ENCODE measurements around the gene NSDHL. TPM values are rescaled to one million over a fixed set of nuclear protein-coding genes. Genes with fewer than 3 reads are reported as not detected.

The NSDHL gene
- total RNA-seq, 1 experiment from 2014 or later: 22.1 TPM

DNA sequence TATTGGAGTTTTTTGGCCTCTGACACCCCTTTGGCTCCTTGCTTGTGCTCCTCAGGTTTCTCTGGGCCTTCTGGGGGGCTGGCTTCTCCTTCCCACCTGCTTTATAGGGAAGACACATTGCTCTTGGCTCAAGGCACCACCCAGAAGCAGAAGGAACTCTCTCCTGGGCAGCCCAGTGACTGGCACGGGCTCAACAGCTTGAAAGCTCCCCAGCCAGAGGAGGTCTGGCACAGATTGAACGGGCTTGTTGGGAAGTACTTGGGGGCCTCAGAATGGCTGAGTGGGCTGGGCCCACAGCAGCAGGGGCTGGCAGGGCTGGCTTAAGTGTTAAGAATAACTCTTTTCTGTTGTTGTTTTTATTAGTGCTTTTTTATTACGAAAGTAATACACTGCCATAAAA is 55.9 kb downstream of the NSDHL start (continued):
- TF ChIP-seq, protein P1, sequence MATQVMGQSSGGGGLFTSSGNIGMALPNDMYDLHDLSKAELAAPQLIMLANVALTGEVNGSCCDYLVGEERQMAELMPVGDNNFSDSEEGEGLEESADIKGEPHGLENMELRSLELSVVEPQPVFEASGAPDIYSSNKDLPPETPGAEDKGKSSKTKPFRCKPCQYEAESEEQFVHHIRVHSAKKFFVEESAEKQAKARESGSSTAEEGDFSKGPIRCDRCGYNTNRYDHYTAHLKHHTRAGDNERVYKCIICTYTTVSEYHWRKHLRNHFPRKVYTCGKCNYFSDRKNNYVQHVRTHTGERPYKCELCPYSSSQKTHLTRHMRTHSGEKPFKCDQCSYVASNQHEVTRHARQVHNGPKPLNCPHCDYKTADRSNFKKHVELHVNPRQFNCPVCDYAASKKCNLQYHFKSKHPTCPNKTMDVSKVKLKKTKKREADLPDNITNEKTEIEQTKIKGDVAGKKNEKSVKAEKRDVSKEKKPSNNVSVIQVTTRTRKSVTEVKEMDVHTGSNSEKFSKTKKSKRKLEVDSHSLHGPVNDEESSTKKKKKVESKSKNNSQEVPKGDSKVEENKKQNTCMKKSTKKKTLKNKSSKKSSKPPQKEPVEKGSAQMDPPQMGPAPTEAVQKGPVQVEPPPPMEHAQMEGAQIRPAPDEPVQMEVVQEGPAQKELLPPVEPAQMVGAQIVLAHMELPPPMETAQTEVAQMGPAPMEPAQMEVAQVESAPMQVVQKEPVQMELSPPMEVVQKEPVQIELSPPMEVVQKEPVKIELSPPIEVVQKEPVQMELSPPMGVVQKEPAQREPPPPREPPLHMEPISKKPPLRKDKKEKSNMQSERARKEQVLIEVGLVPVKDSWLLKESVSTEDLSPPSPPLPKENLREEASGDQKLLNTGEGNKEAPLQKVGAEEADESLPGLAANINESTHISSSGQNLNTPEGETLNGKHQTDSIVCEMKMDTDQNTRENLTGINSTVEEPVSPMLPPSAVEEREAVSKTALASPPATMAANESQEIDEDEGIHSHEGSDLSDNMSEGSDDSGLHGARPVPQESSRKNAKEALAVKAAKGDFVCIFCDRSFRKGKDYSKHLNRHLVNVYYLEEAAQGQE (IDR thresholded peaks at IDR 0.05; ENCODE audit: low read depth): no peak
- no peak for TF ChIP-seq POLR2AphosphoS5 (IDR thresholded peaks at IDR 0.05; ENCODE audit: low read depth, low read length)

GRCh38 chrX:152892499-152892898 is 61.6 kb downstream of the NSDHL start:
- no peak overlapping the region for H3K9ac ChIP-seq (ENCODE audit: low read length)
- H3K27me3 ChIP-seq (ENCODE audit: insufficient read depth, low read length): no peaks in the 10 kb centered on the region
- no peaks in the 10 kb centered on the region for H3K79me2 ChIP-seq (ENCODE audit: insufficient read depth, low read length)
- H3K9me2 ChIP-seq (ENCODE audit: insufficient read depth): no peaks in the 10 kb centered on the region
- H3K9me3 ChIP-seq (ENCODE audit: control insufficient read depth in 1 of 2, insufficient read depth in 1 of 2, low read depth in 1 of 2, low read length in 2 of 2): no peaks in the 10 kb centered on the region
- no TSS peak for BruUV-seq (replicated peaks)
- DNase-seq (ENCODE audit: low read depth, low spot score): no peak
- H3K4me1 ChIP-seq (ENCODE audit: control insufficient read depth in 1 of 2, insufficient read depth in 2 of 2, low read length in 2 of 2): peaks cover 17 to 39% of the 10 kb centered on the region in 2 experiments
- TF ChIP-seq ATF3 (IDR thresholded peaks at IDR 0.05) (no peak), FOSL1 (IDR thresholded peaks at IDR 0.05; ENCODE audit: low read depth) (no peak), JUND (IDR thresholded peaks at IDR 0.05) (no peak), ZNF274 (IDR thresholded peaks at IDR 0.05; ENCODE audit: low read depth, low read length) (no peak), CEBPB (IDR thresholded peaks at IDR 0.05; ENCODE audit: low read depth) (no peak), SP1 (IDR thresholded peaks at IDR 0.05; ENCODE audit: low read depth) (no peak), RAD21 (IDR thresholded peaks at IDR 0.05; ENCODE audit: low read depth) (no peak), POLR2AphosphoS5 (IDR thresholded peaks at IDR 0.05; ENCODE audit: low read depth, low read length) (no peak), EZH2 (IDR thresholded peaks at IDR 0.05) (no peak), EGR1 (IDR thresholded peaks at IDR 0.05; ENCODE audit: low read depth) (no peak), MAX (IDR thresholded peaks at IDR 0.05) (no peak), TCF7L2 (IDR thresholded peaks at IDR 0.05; ENCODE audit: borderline replicate concordance, extremely low read depth, insufficient read depth, insufficient read length) (no peak), SIN3A (IDR thresholded peaks at IDR 0.05; ENCODE audit: low read depth) (no peak), YY1 (IDR thresholded peaks at IDR 0.05; ENCODE audit: extremely low read depth, insufficient replicate concordance, low read depth, low read length) (no peak), ZFX (IDR thresholded peaks at IDR 0.05) (no peak), ELF1 (IDR thresholded peaks at IDR 0.05; ENCODE audit: borderline replicate concordance, low read depth) (no peak), CTCF (IDR thresholded peaks at IDR 0.05 in 2 of 3, conservative IDR thresholded peaks at IDR 0.05 in 1 of 3; ENCODE audit: borderline replicate concordance in 1 of 3, insufficient read depth in 1 of 3, low read depth in 2 of 3, low read length in 2 of 3) (no peak)
- TF ChIP-seq, protein P2, sequence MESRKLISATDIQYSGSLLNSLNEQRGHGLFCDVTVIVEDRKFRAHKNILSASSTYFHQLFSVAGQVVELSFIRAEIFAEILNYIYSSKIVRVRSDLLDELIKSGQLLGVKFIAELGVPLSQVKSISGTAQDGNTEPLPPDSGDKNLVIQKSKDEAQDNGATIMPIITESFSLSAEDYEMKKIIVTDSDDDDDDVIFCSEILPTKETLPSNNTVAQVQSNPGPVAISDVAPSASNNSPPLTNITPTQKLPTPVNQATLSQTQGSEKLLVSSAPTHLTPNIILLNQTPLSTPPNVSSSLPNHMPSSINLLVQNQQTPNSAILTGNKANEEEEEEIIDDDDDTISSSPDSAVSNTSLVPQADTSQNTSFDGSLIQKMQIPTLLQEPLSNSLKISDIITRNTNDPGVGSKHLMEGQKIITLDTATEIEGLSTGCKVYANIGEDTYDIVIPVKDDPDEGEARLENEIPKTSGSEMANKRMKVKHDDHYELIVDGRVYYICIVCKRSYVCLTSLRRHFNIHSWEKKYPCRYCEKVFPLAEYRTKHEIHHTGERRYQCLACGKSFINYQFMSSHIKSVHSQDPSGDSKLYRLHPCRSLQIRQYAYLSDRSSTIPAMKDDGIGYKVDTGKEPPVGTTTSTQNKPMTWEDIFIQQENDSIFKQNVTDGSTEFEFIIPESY (IDR thresholded peaks at IDR 0.05; ENCODE audit: extremely low read depth, insufficient replicate concordance, low read length): no peak
- POLR2A ChIA-PET: no interaction called here
- intact Hi-C loops (cut with micrococcal nuclease): no loop called here
- ATAC-seq: no peak
- no peaks in the 10 kb centered on the region for H4K20me1 ChIP-seq (ENCODE audit: insufficient read depth)
- H2AFZ ChIP-seq (ENCODE audit: low read depth, low read length, poor library complexity, severe bottlenecking): no peak overlapping the region
- no peak overlapping the region for H3K4me2 ChIP-seq (ENCODE audit: low read length)
- CTCF ChIA-PET: no interaction called here
- RAD21 ChIA-PET (ENCODE audit: low non-redundant PET in 1 of 2, low total read pairs in 2 of 2, uncharacterized antibody in 2 of 2, unreplicated experiment in 2 of 2): no interaction called here
- no peaks in the 10 kb centered on the region for H3K36me3 ChIP-seq (ENCODE audit: control insufficient read depth in 1 of 2, insufficient read depth in 2 of 2, low read length in 2 of 2)
- H3K27ac ChIP-seq (ENCODE audit: low read depth, low read length): no peak overlapping the region
- H3K4me3 ChIP-seq (replicated peaks in 1 of 2; ENCODE audit: low read depth in 1 of 2, low read length in 2 of 2): no peak overlapping the region
